Measurements from ENCODE around the gene MSI1. TPM values are rescaled to one million over a fixed set of nuclear protein-coding genes. Genes with fewer than 3 reads are reported as not detected.

The MSI1 gene
- total RNA-seq, 1 donor from 2014 or later: not detected

DNA sequence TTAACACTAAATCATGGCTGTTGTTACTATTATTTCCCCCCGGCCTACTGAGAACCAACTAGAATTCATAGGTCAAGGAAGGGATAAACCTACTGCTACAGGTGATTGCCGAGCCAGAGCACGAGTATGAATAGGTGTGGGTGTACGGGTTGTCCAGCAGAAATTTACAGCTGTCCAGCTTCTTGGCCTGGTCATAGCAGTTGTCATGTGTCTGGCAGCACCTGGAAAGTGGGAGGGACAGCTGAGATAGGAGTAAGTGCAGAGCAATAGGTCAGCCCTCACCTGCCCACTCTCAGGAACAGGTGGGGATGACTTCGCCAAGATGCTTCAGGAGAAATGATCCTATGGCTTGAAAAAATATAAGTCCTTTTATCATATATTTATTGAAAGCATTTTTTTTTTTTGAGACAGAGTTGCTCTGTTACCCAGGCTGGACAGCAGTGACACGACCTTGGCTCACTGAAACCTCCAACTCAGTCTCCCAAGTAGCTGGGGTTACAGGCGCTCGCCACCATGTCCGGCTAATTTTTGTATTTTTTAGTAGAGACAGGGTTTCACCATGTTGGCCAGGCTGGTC is 44.0 kb downstream of the MSI1 start:
- intact Hi-C loops (cut with micrococcal nuclease): loop anchor here (1.0 to 2.0 kb wide), 4 partner anchors 8 to 172 kb away; partner anchors contain the start of genes DYNLL1 and SRSF9

DNA sequence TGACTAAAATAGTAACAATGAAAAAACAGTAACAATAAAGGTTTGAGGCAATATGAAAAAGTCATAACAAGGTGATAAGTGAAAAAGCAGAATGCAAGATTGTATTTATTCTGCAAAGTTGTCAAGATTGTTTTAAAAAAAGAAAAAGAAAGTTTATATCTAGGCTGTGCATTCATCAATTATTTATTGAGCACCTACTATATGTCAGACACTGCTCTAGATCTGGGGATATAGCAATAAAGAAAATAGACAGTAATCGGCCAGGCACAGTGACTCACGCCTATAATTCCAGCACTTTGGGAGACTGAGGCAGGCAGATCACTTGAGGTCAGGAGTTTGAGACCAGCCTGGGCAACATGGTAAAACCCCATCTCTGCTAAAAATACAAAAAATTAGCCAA is 45.2 kb downstream of the MSI1 start:
- intact Hi-C loops (cut with micrococcal nuclease): loop anchor here (2.0 kb wide), 1 partner anchor 173 kb away; the partner anchor contains the start of gene DYNLL1

DNA sequence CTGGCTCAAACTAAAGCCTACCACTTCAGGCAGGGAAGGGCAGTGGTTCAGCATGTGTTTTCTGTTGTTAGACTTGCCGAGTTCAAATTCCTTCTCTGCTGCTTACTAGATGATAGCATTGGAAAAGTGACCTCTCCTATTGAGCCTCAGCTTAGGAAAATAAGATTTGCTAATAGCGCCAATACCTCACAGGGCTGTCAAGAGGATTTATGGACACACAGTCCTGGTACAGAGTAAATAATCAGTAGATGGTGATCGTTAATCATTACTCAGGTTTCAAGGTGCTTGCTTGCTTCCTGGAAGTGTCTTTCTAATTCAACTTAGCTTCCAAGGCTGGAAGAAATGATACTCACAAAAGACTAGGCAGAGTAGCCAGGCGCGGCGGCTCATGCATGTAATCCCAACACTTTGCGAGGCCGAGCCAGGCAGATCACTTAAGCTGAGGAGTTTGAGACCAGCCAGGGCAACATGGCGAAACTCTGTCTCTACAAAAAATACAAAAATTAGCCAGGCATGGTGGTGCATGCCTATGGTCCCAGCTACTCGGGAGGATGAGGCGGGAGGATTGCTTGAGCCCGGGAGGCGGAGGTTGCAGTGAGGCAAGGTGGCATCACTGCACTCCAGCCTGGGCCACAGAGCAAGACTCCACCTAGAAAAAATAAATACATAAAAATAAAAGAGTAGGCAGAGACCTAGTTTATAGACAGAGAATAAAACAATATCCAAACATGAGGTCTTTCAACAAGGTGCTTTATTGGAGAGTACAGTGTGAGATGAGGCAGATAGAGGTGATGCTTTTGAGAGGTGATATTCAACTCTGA is 47.4 kb downstream of the MSI1 start:
- intact Hi-C loops (cut with micrococcal nuclease): no loop called here

DNA sequence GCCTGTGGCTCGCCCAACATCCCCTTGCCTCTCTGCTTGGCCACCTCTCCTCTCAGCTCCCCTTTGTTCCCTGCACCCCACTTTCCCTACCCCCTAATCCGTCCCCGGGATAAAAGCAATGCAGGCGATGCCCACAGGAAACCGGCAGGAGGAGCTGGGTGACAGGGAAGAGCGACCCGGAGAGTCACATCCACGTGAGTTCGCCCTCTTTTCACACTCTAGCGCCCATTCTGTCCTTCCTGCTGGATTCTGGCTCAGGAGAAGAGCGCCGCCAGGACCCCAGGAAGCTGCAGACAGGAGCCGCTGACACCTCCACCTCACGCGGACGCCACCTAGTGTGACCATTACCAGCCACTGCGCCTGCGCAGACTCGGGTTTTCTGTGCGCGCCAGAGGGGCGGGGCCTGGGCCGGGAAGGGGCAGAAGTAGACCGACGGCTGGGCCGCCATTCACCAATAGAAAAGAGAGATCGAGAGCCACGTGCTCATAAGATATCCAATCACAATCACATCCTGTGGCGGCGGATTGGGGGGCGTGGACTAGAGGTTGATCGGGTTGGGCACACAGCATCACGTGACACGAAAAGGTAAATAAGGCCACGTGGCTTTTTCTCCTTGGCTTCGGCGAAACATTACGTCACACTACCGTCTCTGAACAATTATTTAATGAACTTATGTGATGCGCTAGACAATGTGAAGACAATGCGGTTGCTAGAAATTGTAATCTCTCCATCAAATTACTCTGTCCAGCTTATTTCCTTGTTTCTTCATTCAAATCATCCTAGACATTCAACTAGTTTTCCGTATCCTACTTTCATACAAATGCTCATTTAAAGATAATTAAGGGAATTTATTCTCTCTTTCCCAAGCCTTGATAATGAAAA is 51.5 kb downstream of the MSI1 start:
- intact Hi-C loops (cut with micrococcal nuclease): loop anchor here (1.0 to 5.0 kb wide), 6 partner anchors 8 to 370 kb away; partner anchors contain the start of genes MLEC, RNU4-1 and SIRT4

DNA sequence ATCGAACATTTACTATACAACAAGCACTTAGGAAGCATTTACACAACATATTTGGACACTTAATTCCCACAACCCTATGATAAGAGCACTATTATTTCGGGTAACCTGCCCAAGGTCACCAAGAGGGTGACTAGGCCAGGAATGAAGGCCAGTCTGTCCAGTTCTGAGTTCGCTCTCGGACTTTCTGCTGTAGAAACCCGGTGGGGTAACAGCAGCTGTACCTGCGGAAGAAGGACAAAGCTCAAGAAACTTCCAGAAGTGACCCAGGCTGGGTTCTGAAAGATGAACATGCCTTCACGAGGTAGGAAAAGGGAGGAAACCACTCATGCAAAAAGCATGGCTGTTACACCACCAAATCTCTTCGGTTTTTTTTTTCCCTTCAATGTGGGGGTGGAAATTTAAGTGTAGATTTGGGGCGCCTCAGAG is 52.2 kb downstream of the MSI1 start:
- intact Hi-C loops (cut with micrococcal nuclease): loop anchor here (1.0 to 5.0 kb wide), 6 partner anchors 8 to 370 kb away; partner anchors contain the start of genes MLEC, RNU4-1 and SIRT4

DNA sequence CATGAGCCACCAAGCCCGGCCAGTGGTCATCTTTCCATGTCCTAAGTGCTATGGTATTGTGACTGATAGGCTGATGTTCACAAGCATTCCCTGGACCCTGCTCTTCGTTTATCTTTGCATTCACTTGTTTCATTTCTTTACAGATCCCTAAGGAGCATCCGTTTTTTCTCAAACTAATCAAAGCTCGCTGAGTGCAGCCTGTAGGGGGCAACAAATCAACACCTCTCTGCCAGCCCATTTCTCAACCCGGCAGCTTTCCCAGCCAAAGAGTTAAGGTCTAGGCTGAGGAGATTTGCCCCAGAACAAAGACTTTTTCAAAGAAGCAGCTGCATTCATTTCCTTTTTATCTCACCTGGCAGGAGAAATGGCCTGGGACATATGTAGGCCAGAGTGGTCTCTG is 54.7 kb downstream of the MSI1 start:
- intact Hi-C loops (cut with micrococcal nuclease): no loop called here

DNA sequence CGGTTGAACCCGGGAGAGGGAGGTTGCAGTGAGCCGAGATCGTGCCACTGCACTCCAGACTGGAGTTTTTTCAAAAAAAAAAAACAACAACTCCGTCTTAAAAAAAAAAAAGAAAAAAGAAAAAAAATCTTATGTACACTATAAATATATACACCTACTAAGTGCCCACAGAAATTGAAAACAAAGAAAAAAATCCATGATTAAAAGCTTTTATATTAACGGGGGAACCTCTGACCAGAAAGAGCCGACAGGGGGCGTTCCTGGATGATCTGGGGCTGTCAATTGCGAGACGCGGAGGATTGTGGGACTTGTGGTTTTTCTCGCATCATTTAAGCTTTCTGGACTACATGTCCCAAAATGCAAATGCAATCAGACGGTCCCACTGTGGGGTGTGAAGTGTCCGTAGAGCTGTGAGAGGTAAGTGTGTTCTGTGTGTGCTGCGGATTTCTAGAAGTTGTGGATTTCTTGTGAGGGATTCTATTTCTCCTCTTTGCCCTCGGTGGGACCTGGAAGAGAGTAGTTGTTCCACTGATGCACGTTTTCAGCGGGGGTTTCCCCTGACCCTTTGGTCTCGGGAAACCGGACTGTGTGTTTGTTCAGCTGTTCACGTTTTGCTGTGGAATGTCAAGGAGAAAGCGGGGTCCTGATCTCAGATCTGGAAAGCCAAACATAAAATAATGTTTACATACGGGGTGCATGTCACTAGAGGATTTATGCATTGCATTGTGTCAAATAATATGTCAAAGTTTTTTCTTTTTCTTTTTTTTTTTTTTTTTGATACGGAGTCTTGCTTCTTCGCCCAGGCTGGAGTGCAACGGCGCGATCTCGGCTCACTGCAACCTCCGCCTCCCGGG is 66.8 kb downstream of the MSI1 start, which contains the start of gene SIRT4:
Gene SIRT4, plus strand, starts transcription at position 360 of the 854 bp plus-strand sequence. CDS start 1,241 bp downstream, outside the sequence.
- intact Hi-C loops (cut with micrococcal nuclease): loop anchor here (1.0 kb wide), 2 partner anchors 9 to 15 kb away; partner anchors contain the start of gene RNU4-1

DNA sequence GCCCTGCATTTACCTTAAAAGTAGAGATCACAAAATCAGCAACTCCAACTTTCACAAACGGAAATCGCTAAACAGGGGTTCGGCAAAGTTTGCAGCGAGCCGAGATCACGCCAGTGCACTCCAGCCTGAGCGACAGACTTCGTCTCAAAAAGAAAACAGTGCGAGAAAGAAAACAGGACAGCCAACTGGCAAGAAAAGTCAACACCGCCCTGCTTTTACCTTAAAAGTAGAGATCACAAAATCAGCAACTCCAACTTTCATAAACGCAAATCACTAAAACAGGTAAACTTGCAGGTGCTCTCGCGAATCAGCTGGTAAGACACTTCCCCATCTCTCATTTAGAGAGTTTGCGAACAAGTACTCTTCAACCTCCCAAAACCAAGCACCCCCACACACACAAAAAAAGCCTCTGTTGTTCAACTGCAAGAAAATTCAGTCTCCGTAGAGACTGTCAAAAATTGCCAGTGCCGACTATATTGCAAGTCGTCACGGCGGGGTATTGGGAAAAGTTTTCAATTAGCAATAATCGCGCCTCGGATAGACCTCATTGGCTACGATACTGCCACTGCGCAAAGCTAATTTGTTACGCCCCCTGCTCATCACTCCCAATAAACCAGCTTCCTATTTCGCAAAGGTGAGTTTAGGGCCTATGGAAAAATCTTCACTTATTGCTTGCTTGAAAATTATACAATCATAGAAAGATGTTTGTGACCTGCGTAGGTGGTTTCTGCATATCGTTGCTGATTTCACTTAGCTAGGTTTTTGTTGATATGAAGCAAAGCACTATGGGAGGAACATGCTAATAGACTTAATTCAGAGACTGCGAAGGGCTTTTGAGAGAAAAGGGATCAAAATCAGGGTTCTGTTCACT is 76.1 kb downstream of the MSI1 start, which contains the start of gene RNU4-1:
Gene RNU4-1, minus strand, starts transcription at position 577 of the 871 bp plus-strand sequence.
- intact Hi-C loops (cut with micrococcal nuclease): loop anchor here (1.0 to 10.0 kb wide), 7 partner anchors 9 to 304 kb away; partner anchors contain the start of genes BICDL1, COX6A1, RAB35 and SIRT4

DNA sequence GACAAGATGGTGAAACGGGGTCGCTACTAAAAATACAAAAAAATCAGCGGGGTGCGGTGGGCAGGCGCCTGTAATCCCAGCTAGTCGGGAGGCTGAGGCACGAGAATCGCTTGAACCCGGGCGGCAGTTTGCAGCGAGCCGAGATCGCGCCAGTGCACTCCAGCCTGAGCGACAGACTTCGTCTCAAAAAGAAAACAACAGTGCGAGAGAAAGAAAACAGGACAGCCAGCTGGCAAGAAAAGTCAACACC is 76.6 kb downstream of the MSI1 start:
- intact Hi-C loops (cut with micrococcal nuclease): loop anchor here (1.0 to 10.0 kb wide), 5 partner anchors 40 to 303 kb away; partner anchors contain the start of genes BICDL1, COX6A1 and RAB35

Other genes starting within 250 kb of the MSI1 start
- gene GCN1, start 174.4 kb downstream of the MSI1 start, total RNA-seq: 117 and 121 TPM in 2 replicates
- 2,486 and 2,509 TPM in 2 replicates for gene RPLP0, start 168.1 kb downstream of the MSI1 start, total RNA-seq
- gene PXN, start 103.4 kb downstream of the MSI1 start, total RNA-seq: 177 and 182 TPM in 2 replicates
- 7,202 and 7,829 TPM in 2 replicates for gene RNU4-2, start 77.3 kb downstream of the MSI1 start, total RNA-seq
- 3,138 and 3,380 TPM in 2 replicates for gene RNU4-1, start 75.9 kb downstream of the MSI1 start, total RNA-seq
- 1.2 and 1.6 TPM in 2 replicates for gene SIRT4, start 66.8 kb downstream of the MSI1 start, total RNA-seq
- gene PLA2G1B, start 41.4 kb downstream of the MSI1 start, total RNA-seq: not detected in 2 replicates
- gene COX6A1, start 68.9 kb upstream of the MSI1 start, total RNA-seq: 280 and 287 TPM in 2 replicates
- gene TRIAP1, start 77.2 kb upstream of the MSI1 start, total RNA-seq: 30.7 and 31.9 TPM in 2 replicates
- gene GATC, start 77.3 kb upstream of the MSI1 start, total RNA-seq: 27.9 and 29.0 TPM in 2 replicates
- gene SRSF9, start 100.6 kb upstream of the MSI1 start, total RNA-seq: 203 TPM in 2 replicates
- gene DYNLL1, start 126.9 kb upstream of the MSI1 start, total RNA-seq: 331 and 335 TPM in 2 replicates
- 28.7 and 31.0 TPM in 2 replicates for gene COQ5, start 160.0 kb upstream of the MSI1 start, total RNA-seq
- gene RNF10, start 165.2 kb upstream of the MSI1 start, total RNA-seq: 173 and 183 TPM in 2 replicates
- 63.5 and 67.7 TPM in 2 replicates for gene POP5, start 212.2 kb upstream of the MSI1 start, total RNA-seq

All from T-helper 2 cell treated with Interferon-gamma antibody and Interleukin-4, amounts not matched to agents 100 ng/mL and 5 ng/mL, for 36 hours (primary cell).